Stimulated activated CD8-positive, alpha-beta memory T cell treated with anti-CD3 and anti-CD28 coated beads, Interleukin-7, amount 100 ng/mL, for 4 hours (primary cell): ENCODE results near the gene ALDH8A1.

Experiments used
- DNase-seq, 2 donors: peaks; one replicate each; pipeline ENCODE4 v3.0.0-alpha.2; 2020; ENCODE audit warnings: low read depth in 2 of 2

Gene ALDH8A1

DNA sequence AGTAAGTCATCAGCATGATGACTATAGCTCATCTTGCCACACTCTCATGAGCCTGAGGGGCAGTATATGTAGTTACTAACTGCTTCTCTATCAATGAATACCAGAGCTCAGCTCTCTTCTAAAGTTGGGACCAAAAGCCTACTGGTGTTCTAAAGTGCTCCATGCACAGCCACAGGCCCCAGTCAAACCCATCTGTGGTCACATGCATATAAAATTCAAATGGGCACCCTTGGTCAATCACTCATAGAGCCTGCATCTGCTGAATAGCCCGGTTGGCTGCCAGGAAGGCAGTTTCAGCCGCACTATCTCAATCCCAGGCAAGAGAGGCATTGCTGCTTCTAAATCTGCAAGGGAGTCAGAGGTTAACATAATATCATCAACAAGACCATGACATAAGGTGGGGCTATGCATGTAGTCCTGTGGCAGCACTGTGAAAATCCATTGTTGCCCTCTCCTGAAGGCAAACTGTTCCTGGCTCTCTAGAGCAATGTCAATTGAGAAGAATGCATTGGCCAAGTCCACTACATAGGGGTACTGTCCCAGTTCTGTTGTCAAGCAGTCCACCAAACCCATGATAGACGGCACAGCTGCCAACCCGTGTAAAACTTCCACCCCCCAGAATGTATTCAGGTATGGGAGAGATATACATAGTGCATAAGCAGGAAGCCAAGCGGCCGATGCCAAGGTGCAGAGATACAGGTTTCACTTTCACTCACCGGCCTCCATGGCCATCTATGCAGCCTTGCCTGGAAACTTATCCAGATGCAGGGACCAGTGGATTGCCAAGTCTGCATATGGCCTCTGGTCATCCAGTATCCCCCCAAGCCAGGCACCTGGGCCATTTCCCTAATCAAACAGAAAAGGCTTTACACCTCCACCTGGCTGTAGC is 76.2 kb downstream of the ALDH8A1 start:
- no peak for DNase-seq

DNA sequence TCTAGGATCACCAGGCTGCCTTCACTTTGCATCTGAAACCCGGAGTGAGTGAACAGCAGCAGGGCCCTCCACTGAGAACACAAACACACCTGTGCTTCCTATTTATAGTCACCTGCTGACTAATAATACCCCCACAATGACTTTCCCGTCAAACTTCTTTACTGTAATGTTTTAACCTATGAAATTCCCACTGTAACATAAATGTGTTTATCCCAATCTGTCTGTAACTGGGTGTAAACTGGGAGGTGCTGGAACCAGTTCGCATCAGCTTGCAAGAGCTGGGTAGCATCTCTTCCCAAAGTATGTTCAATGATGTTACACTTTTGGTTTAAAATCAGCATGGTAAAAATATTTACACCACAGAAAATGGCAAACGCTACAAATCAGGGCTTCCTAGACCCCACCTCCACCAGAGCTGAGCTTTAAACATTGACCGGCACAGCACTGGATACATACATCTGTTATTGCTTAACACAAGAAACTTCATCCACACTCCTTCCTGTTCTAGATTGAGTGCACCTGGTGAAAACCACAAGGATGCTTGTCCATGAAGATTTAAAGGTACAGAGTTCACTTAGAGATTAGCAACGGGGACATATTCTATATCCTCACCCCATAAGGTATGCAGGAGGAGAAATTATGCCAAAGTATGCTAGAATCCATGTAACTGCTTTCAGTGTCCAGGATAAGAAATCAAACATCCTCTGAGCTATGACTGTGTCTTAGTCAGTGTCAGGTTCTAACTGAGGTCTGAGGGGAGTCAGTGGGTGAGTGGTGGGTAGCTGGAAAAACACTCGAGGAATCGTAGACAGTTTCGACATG is 79.0 kb downstream of the ALDH8A1 start:
- no peak for DNase-seq

DNA sequence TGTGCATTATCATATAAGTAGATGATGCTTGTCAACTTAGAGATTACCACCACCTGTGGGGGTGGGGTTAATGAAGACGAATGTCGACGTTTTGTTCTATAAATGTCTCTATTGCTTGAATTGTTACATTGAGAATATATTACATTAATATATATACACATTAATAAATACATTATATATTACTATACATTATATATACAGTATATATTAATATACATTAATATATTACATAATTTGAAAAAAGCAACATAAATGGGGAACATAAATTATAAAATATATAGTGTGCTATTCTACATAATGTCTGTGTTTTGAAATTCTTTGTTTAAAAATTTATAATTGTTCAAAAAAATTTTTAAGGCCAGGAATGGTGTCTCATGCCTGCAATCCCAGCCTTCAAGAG is 81.1 kb downstream of the ALDH8A1 start:
- DNase-seq: no peak
